DOHH2 (cell line): Measurements from ENCODE around the gene CNPY4.

Experiments
- H3F3A ChIP-seq: fragments of 200-600 bp; sonication (generic), shearing (Covaris generic); 2 replicates; pipeline ENCODE4 v1.6.0; 2016; ENCODE audit warnings: antibody characterized with exemption, mild to moderate bottlenecking; ENCODE audit not compliant: control insufficient read depth, insufficient read depth
- H3K27ac ChIP-seq: fragments of 200-600 bp; sonication (generic); 2 replicates; pipeline ENCODE4 v1.5.1; 2014; ENCODE audit warnings: low read depth, mild to moderate bottlenecking, low read length, moderate library complexity
- H3K27me3 ChIP-seq: fragments of 200-600 bp; sonication (generic); 2 replicates; pipeline ENCODE4 v1.6.1; 2014; ENCODE audit warnings: mild to moderate bottlenecking, low read length, mixed read lengths; ENCODE audit not compliant: control insufficient read depth
- H3K36me3 ChIP-seq: fragments of 200-600 bp; sonication (generic); 2 replicates; pipeline ENCODE4 v1.6.1; 2014; ENCODE audit warnings: mild to moderate bottlenecking, low read length, moderate library complexity, mixed read lengths; ENCODE audit not compliant: control insufficient read depth
- H3K4me1 ChIP-seq: fragments of 200-600 bp; sonication (generic); 2 replicates; pipeline ENCODE4 v1.6.1; 2014; ENCODE audit warnings: mild to moderate bottlenecking, low read length, mixed read lengths; ENCODE audit not compliant: control insufficient read depth
- H3K4me2 ChIP-seq: fragments of 200-600 bp; sonication (generic); 2 replicates; pipeline ENCODE4 v1.6.0; 2014; ENCODE audit warnings: mild to moderate bottlenecking, low read length, moderate library complexity
- H3K4me3 ChIP-seq: fragments of 200-600 bp; sonication (generic); 2 replicates; pipeline ENCODE4 v1.5.1; 2014; ENCODE audit warnings: mild to moderate bottlenecking, low read length, mixed read lengths
- H3K79me2 ChIP-seq: fragments of 200-600 bp; sonication (generic); 2 replicates; pipeline ENCODE4 v1.6.1; 2014; ENCODE audit warnings: mild to moderate bottlenecking, low read length, mixed read lengths; ENCODE audit not compliant: control insufficient read depth
- H3K9me2 ChIP-seq: fragments of 200-600 bp; sonication (generic); replicated peaks from 2 replicates; pipeline ENCODE4 v1.6.1; 2014; ENCODE audit warnings: mild to moderate bottlenecking, low read length, mixed read lengths; ENCODE audit not compliant: control insufficient read depth
- H3K9me3 ChIP-seq: fragments of 200-600 bp; sonication (generic); 2 replicates; pipeline ENCODE4 v1.6.1; 2014; ENCODE audit warnings: antibody characterized with exemption, low read length, mixed read lengths; ENCODE audit not compliant: control insufficient read depth, insufficient read depth
- H4K20me1 ChIP-seq: fragments of 200-600 bp; sonication (generic); 2 replicates; pipeline ENCODE4 v1.6.0; 2014; ENCODE audit warnings: low read depth, mild to moderate bottlenecking, antibody characterized with exemption, low read length, moderate library complexity; ENCODE audit not compliant: control insufficient read depth, insufficient read depth
- CTCF ChIP-seq: fragments of 200-600 bp; sonication (generic); IDR thresholded peaks from one replicate; pipeline ENCODE4 v1.5.1; 2014; ENCODE audit warnings: antibody characterized with exemption, mild to moderate bottlenecking, low read depth, low read length; ENCODE audit not compliant: poor library complexity, severe bottlenecking
- EZH2phosphoT487 ChIP-seq: fragments of 200-600 bp; sonication (generic); IDR thresholded peaks from 2 replicates; pipeline ENCODE4 v1.6.1; 2017; ENCODE audit warnings: borderline replicate concordance, mild to moderate bottlenecking, antibody characterized with exemption, low read length, moderate library complexity, mixed read lengths

The CNPY4 gene

GRCh38 chr7:100132126-100132525 lies 12.7 kb downstream of the CNPY4 start:
- Histone ChIP-seq H3K27me3 (no peaks in the 10 kb centered on the region), H3K4me3 (no peak overlapping the region), H3F3A (peaks cover 13% of the 10 kb centered on the region), H4K20me1 (no peaks in the 10 kb centered on the region), H3K9me3 (no peaks in the 10 kb centered on the region), H3K27ac (no peak overlapping the region), H3K4me1 (peaks cover 32% of the 10 kb centered on the region), H3K36me3 (no peaks in the 10 kb centered on the region), H3K79me2 (peaks cover 11% of the 10 kb centered on the region), H3K9me2 (no peaks in the 10 kb centered on the region), H3K4me2 (peak overlapping the region; percentile 14; the same call in 1 of the 2 replicates)
- no peak for TF ChIP-seq EZH2phosphoT487
- no peak for TF ChIP-seq CTCF

GRCh38 chr7:100132697-100133151 lies 13.3 kb downstream of the CNPY4 start:
- no peaks in the 10 kb centered on the region for H3K36me3 ChIP-seq
- peak overlapping the region; percentile 14; the same call in 1 of the 2 replicates for H3K4me2 ChIP-seq
- no peaks in the 10 kb centered on the region for H3K9me3 ChIP-seq
- H3K9me2 ChIP-seq, result no peaks in the 10 kb centered on the region
- H3K4me1 ChIP-seq, result peaks cover 35% of the 10 kb centered on the region
- H3F3A ChIP-seq, result peaks cover 18% of the 10 kb centered on the region
- no peak overlapping the region for H3K4me3 ChIP-seq
- no peak overlapping the region for H3K27ac ChIP-seq
- TF ChIP-seq CTCF (peak; percentile 97), EZH2phosphoT487 (no peak)
- H4K20me1 ChIP-seq, result no peaks in the 10 kb centered on the region
- H3K79me2 ChIP-seq, result peaks cover 8% of the 10 kb centered on the region
- H3K27me3 ChIP-seq, result no peaks in the 10 kb centered on the region

- Histone ChIP-seq H3K9me2 (no peaks in the 10 kb centered on the region), H3K79me2 (no peaks in the 10 kb centered on the region), H3K9me3 (no peaks in the 10 kb centered on the region), H3F3A (peaks cover 16% of the 10 kb centered on the region), H3K27me3 (no peaks in the 10 kb centered on the region), H3K36me3 (no peaks in the 10 kb centered on the region), H3K27ac (peak overlapping the region; percentile 56), H3K4me3 (peak overlapping the region; percentile 50), H3K4me2 (peak overlapping the region; percentile 63), H3K4me1 (peaks cover 46% of the 10 kb centered on the region), H4K20me1 (no peaks in the 10 kb centered on the region)
- TF ChIP-seq CTCF, result no peak
- no peak for TF ChIP-seq EZH2phosphoT487
Measured at GRCh38 chr7:100137851-100138760, 18.7 kb downstream of the CNPY4 start.
